Neural cell (in vitro differentiated cells): ENCODE results near the gene LRRC27. TPM values are rescaled to one million over a fixed set of nuclear protein-coding genes. Genes with fewer than 3 reads are reported as not detected.

Source experiments
- H2AFZ ChIP-seq: fragments of 200-600, 300-800 bp; sonication (generic), shearing (Covaris generic); 2 replicates; pipeline ENCODE4 v1.6.0; 2014; ENCODE audit warnings: low read depth, mild to moderate bottlenecking, antibody characterized with exemption, low read length, moderate library complexity
- H3F3A ChIP-seq: fragments of 200-600 bp; shearing (Covaris generic); 2 replicates; pipeline ENCODE4 v1.6.1; 2016; ENCODE audit warnings: mild to moderate bottlenecking, moderate library complexity, mixed read lengths, antibody characterized with exemption, low read length; ENCODE audit not compliant: insufficient read depth, poor library complexity, severe bottlenecking
- H3K27ac ChIP-seq: fragments of 200-600, 300-800 bp; sonication (generic), shearing (Covaris generic); 2 replicates; pipeline ENCODE4 v1.5.1; 2014; ENCODE audit warnings: mild to moderate bottlenecking, low read length, moderate library complexity
- H3K27me3 ChIP-seq: fragments of 300-800, 200-600 bp; sonication (generic), shearing (Covaris generic); 2 replicates; pipeline ENCODE4 v1.6.0; 2014; ENCODE audit warnings: mild to moderate bottlenecking, low read depth, low read length, moderate library complexity; ENCODE audit not compliant: insufficient read depth
- H3K36me3 ChIP-seq: fragments of 300-800, 200-600 bp; sonication (generic), shearing (Covaris generic); 2 replicates; pipeline ENCODE4 v1.5.1; 2014; ENCODE audit warnings: mild to moderate bottlenecking, antibody characterized with exemption, low read length, moderate library complexity; ENCODE audit not compliant: insufficient read depth
- H3K4me2 ChIP-seq: fragments of 300-800, 200-600 bp; sonication (generic), shearing (Covaris generic); 2 replicates; pipeline ENCODE4 v1.6.0; 2014; ENCODE audit warnings: mild to moderate bottlenecking, low read length
- H3K4me3 ChIP-seq: fragments of 300-800, 200-600 bp; sonication (generic), shearing (Covaris generic); 2 replicates; pipeline ENCODE4 v1.5.1; 2014; ENCODE audit warnings: mild to moderate bottlenecking, low read length, moderate library complexity
- H3K79me2 ChIP-seq: fragments of 200-600 bp; shearing (Covaris generic); replicated peaks from 2 replicates; pipeline ENCODE4 v1.6.0; 2014; ENCODE audit warnings: mild to moderate bottlenecking, low read length, moderate library complexity; ENCODE audit not compliant: insufficient read depth
- H3K9ac ChIP-seq: fragments of 300-800, 200-600 bp; sonication (generic), shearing (Covaris generic); 2 replicates; pipeline ENCODE4 v1.6.1; 2016; ENCODE audit warnings: mild to moderate bottlenecking, low read length, mixed read lengths
- H3K9me2 ChIP-seq: fragments of 200-600 bp; shearing (Covaris generic); 2 replicates; pipeline ENCODE4 v1.6.1; 2016; ENCODE audit warnings: mild to moderate bottlenecking, low read length, mixed read lengths; ENCODE audit not compliant: insufficient read depth
- H3K9me3 ChIP-seq: fragments of 200-600, 300-800 bp; sonication (generic), shearing (Covaris generic); 2 replicates; pipeline ENCODE4 v1.6.1; 2016; ENCODE audit warnings: mild to moderate bottlenecking, mixed run types, low read length, moderate library complexity, mixed read lengths
- H4K20me1 ChIP-seq: fragments of 200-600 bp; shearing (Covaris generic); 2 replicates; pipeline ENCODE4 v1.6.1; 2016; ENCODE audit warnings: mild to moderate bottlenecking, mixed run types; ENCODE audit not compliant: insufficient read depth
- EP300 ChIP-seq: fragments of 450-650 bp; conservative IDR thresholded peaks from 2 replicates; pipeline ENCODE4 v1.6.1; 2014; ENCODE audit warnings: antibody characterized with exemption, mild to moderate bottlenecking, moderate library complexity; ENCODE audit not compliant: poor library complexity, severe bottlenecking
- EZH2 ChIP-seq: fragments of 200-600, 300-800 bp; shearing (Covaris generic), sonication (generic); IDR thresholded peaks from 2 replicates; pipeline ENCODE4 v1.6.1; 2014; ENCODE audit warnings: antibody characterized with exemption, low read length, borderline replicate concordance, mild to moderate bottlenecking; ENCODE audit not compliant: insufficient read depth, poor library complexity, severe bottlenecking
- MXI1 ChIP-seq: fragments of 450-650 bp; conservative IDR thresholded peaks from 2 replicates; pipeline ENCODE4 v1.6.1; 2014; ENCODE audit warnings: antibody characterized with exemption, mild to moderate bottlenecking; ENCODE audit not compliant: poor library complexity, severe bottlenecking
- POLR2AphosphoS5 ChIP-seq: IDR thresholded peaks from 2 replicates; pipeline ENCODE4 v1.6.1; 2012
- RAD21 ChIP-seq: fragments of 450-650 bp; conservative IDR thresholded peaks from 2 replicates; pipeline ENCODE4 v1.6.1; 2014; ENCODE audit warnings: antibody characterized with exemption, mild to moderate bottlenecking, moderate library complexity
- SMC3 ChIP-seq: fragments of 450-650 bp; conservative IDR thresholded peaks from 2 replicates; pipeline ENCODE4 v1.6.1; 2014; ENCODE audit warnings: antibody characterized with exemption, mild to moderate bottlenecking, moderate library complexity; ENCODE audit not compliant: poor library complexity
- TAF1 ChIP-seq: IDR thresholded peaks from 2 replicates; pipeline ENCODE4 v1.6.1; 2012; ENCODE audit warnings: low read depth
- polyA plus RNA-seq: library from polyadenylated mRNA; depleted of rRNA; stranded (reverse); fragments of >200 nt; gene quantifications from 2 replicates; pipeline ENCODE4 v1.2.3, GENCODE V29; 2014
- TF ChIP-seq, protein P1 (sequence below): fragments of 450-650 bp; IDR thresholded peaks from 2 replicates; pipeline ENCODE4 v1.5.1; 2014; ENCODE audit warnings: antibody characterized with exemption, mild to moderate bottlenecking, moderate library complexity; ENCODE audit not compliant: poor library complexity, severe bottlenecking
- TF ChIP-seq, protein P2 (sequence below): IDR thresholded peaks from 2 replicates; pipeline ENCODE4 v1.6.1; 2012; ENCODE audit warnings: borderline replicate concordance

Gene LRRC27
- polyA plus RNA-seq, 1 donor from 2014 or later, result 26.7 TPM

DNA sequence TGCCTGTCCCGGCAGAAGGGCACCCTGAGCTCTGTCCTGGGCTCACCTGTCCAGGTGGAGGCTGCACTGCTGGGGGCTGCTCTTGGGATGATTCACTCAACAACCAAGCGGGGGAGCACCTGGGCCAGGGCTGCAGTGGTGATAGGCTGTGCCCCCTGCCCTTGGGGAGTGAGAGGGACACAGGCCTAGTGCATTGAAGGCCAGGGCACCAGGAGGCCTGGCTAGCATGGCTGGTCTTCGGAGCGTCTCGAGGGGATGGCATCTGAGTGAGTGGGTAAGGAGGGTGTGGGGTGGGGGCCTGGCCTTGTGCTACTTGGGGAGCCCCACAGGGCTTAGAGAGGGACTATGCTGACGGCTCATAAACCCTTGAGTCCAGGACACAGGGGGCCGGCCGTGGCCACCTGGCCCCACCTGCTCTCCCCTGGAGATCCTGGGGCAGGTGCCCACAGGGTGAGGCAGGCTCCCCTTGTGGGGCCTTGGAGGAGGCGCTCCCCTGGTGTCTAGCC is 68.1 kb downstream of the LRRC27 start:
- Histone ChIP-seq H2AFZ (no peak overlapping the region), H3K4me2 (no peak overlapping the region), H3K4me3 (no peak overlapping the region), H3F3A (no peaks in the 10 kb centered on the region), H3K79me2 (peaks cover 6% of the 10 kb centered on the region), H3K9me2 (no peaks in the 10 kb centered on the region), H3K36me3 (no peaks in the 10 kb centered on the region), H3K9ac (no peak overlapping the region), H3K9me3 (no peaks in the 10 kb centered on the region), H4K20me1 (no peaks in the 10 kb centered on the region), H3K27ac (no peak overlapping the region), H3K27me3 (no peaks in the 10 kb centered on the region)
- no peak for TF ChIP-seq RAD21
- TF ChIP-seq, protein P1, sequence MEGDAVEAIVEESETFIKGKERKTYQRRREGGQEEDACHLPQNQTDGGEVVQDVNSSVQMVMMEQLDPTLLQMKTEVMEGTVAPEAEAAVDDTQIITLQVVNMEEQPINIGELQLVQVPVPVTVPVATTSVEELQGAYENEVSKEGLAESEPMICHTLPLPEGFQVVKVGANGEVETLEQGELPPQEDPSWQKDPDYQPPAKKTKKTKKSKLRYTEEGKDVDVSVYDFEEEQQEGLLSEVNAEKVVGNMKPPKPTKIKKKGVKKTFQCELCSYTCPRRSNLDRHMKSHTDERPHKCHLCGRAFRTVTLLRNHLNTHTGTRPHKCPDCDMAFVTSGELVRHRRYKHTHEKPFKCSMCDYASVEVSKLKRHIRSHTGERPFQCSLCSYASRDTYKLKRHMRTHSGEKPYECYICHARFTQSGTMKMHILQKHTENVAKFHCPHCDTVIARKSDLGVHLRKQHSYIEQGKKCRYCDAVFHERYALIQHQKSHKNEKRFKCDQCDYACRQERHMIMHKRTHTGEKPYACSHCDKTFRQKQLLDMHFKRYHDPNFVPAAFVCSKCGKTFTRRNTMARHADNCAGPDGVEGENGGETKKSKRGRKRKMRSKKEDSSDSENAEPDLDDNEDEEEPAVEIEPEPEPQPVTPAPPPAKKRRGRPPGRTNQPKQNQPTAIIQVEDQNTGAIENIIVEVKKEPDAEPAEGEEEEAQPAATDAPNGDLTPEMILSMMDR, result no peak
- no peak for TF ChIP-seq EP300
- no peak for TF ChIP-seq POLR2AphosphoS5
- TF ChIP-seq, protein P2, sequence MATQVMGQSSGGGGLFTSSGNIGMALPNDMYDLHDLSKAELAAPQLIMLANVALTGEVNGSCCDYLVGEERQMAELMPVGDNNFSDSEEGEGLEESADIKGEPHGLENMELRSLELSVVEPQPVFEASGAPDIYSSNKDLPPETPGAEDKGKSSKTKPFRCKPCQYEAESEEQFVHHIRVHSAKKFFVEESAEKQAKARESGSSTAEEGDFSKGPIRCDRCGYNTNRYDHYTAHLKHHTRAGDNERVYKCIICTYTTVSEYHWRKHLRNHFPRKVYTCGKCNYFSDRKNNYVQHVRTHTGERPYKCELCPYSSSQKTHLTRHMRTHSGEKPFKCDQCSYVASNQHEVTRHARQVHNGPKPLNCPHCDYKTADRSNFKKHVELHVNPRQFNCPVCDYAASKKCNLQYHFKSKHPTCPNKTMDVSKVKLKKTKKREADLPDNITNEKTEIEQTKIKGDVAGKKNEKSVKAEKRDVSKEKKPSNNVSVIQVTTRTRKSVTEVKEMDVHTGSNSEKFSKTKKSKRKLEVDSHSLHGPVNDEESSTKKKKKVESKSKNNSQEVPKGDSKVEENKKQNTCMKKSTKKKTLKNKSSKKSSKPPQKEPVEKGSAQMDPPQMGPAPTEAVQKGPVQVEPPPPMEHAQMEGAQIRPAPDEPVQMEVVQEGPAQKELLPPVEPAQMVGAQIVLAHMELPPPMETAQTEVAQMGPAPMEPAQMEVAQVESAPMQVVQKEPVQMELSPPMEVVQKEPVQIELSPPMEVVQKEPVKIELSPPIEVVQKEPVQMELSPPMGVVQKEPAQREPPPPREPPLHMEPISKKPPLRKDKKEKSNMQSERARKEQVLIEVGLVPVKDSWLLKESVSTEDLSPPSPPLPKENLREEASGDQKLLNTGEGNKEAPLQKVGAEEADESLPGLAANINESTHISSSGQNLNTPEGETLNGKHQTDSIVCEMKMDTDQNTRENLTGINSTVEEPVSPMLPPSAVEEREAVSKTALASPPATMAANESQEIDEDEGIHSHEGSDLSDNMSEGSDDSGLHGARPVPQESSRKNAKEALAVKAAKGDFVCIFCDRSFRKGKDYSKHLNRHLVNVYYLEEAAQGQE, result no peak
- no peak for TF ChIP-seq SMC3

DNA sequence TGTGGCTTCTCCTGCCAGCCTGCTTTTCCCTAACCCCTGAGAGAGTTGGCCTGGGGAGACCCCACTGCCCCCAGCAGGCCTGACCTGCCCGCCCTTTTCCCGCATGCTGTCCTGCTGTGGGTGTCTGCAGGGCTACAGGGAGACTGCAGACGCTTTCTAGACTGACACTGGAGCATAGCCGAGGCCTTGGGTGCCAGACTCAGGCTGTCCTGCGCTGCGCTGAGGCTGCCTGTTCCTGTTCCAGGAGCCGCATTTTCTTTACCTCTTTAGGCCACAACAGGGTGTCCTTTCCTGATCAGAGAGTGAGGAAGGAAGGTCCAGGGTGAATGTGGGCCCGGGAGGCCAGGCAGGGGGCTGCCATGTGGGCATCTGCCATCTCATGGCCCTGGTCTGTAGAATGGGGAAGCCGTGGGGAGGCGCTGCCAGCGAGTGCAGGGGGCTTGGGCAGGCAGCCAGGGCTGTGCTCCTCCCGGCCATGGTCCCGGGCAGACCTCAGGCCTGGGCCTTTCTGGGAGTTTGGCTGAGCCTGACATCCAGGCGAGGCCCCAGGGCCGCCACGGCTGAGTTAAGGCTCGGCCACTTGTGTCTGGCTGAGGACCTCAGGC is 68.7 kb downstream of the LRRC27 start:
- Histone ChIP-seq H3K79me2 (peaks cover 6% of the 10 kb centered on the region), H3K9me2 (no peaks in the 10 kb centered on the region), H3K4me3 (no peak overlapping the region), H3K36me3 (no peaks in the 10 kb centered on the region), H3K9me3 (no peaks in the 10 kb centered on the region), H3K27me3 (no peaks in the 10 kb centered on the region), H2AFZ (no peak overlapping the region), H3K9ac (no peak overlapping the region), H3K27ac (no peak overlapping the region), H4K20me1 (no peaks in the 10 kb centered on the region), H3F3A (no peaks in the 10 kb centered on the region), H3K4me2 (no peak overlapping the region)
- TF ChIP-seq EZH2 (no peak), TAF1 (no peak), RAD21 (no peak), POLR2AphosphoS5 (no peak), EP300 (no peak), MXI1 (no peak), SMC3 (no peak)
- TF ChIP-seq, protein P2, result no peak
- TF ChIP-seq, protein P1, result no peak
